HepG2 (cell line): ENCODE measurements around the gene TMCC1. TPM values are rescaled to one million over a fixed set of nuclear protein-coding genes. Genes with fewer than 3 reads are reported as not detected.
A peak's percentile ranks its signal among the peaks of the same experiment; 100 is the strongest.

ENCODE experiments used
- AKAP8 ChIP-seq: sonication (generic); formaldehyde crosslinking; IDR thresholded peaks from 2 replicates; pipeline ENCODE4 v1.5.1; 2020; ENCODE audit warnings: mild to moderate bottlenecking, missing genetic modification reagents
- ATF6 ChIP-seq: sonication (generic); formaldehyde crosslinking; conservative IDR thresholded peaks from 2 replicates; pipeline ENCODE4 v1.4.0; 2020; ENCODE audit warnings: missing genetic modification reagents
- ATF7-NPFF ChIP-seq: sonication (generic); formaldehyde crosslinking; IDR thresholded peaks from 2 replicates; pipeline ENCODE4 v1.8.1; 2023; ENCODE audit warnings: mild to moderate bottlenecking, low read depth, missing genetic modification reagents, moderate library complexity
- DDIT3 ChIP-seq: sonication (generic); formaldehyde crosslinking; IDR thresholded peaks from 2 replicates; pipeline ENCODE4 v1.4.0; 2020; ENCODE audit warnings: mild to moderate bottlenecking, missing genetic modification reagents
- DZIP1 ChIP-seq: sonication (generic); formaldehyde crosslinking; IDR thresholded peaks from 2 replicates; pipeline ENCODE4 v1.5.0; 2020; ENCODE audit warnings: mild to moderate bottlenecking, missing genetic modification reagents
- ETV6 ChIP-seq: sonication (generic); formaldehyde crosslinking; conservative IDR thresholded peaks from 2 replicates; pipeline ENCODE4 v1.4.0; 2020; ENCODE audit warnings: missing genetic modification reagents
- GTF2F1 ChIP-seq: fragments of 150-350 bp; IDR thresholded peaks from 2 replicates; pipeline ENCODE4 v1.6.1; 2014; ENCODE audit warnings: low read length
- HMGA1 ChIP-seq: sonication (generic); formaldehyde crosslinking; conservative IDR thresholded peaks from 2 replicates; pipeline ENCODE4 v1.4.0; 2020; ENCODE audit warnings: missing genetic modification reagents
- MXI1 ChIP-seq: IDR thresholded peaks from 3 replicates; pipeline ENCODE4 v1.6.1; 2012; ENCODE audit warnings: low read depth, low read length, inconsistent platforms, borderline replicate concordance
- MYC ChIP-seq: sonication (generic); formaldehyde crosslinking; IDR thresholded peaks from 2 replicates; pipeline ENCODE4 v1.9.0; 2021; ENCODE audit warnings: missing genetic modification reagents, borderline replicate concordance
- NBN ChIP-seq: fragments of 450-650 bp; conservative IDR thresholded peaks from 2 replicates; pipeline ENCODE4 v1.6.1; 2017
- NCOA2 ChIP-seq: sonication (generic); formaldehyde crosslinking; IDR thresholded peaks from 2 replicates; pipeline ENCODE4 v1.8.0; 2022; ENCODE audit warnings: inconsistent platforms
- NR1H2 ChIP-seq: sonication (generic); formaldehyde crosslinking; IDR thresholded peaks from 2 replicates; pipeline ENCODE4 v1.8.1; 2022; ENCODE audit warnings: low read depth, missing genetic modification reagents, borderline replicate concordance
- SCMH1 ChIP-seq: sonication (generic); formaldehyde crosslinking; IDR thresholded peaks from 2 replicates; pipeline ENCODE4 v1.9.0; 2021; ENCODE audit warnings: missing genetic modification reagents, mild to moderate bottlenecking, borderline replicate concordance
- SIX1 ChIP-seq: sonication (generic); formaldehyde crosslinking; IDR thresholded peaks from 2 replicates; pipeline ENCODE4 v1.4.0; 2020; ENCODE audit warnings: missing genetic modification reagents, borderline replicate concordance
- SUZ12 ChIP-seq: fragments of 150-350 bp; IDR thresholded peaks from 2 replicates; pipeline ENCODE4 v1.6.1; 2014; ENCODE audit warnings: low read depth, low read length
- ZBTB21 ChIP-seq: sonication (generic); formaldehyde crosslinking; IDR thresholded peaks from 2 replicates; pipeline ENCODE4 v1.4.0; 2020; ENCODE audit warnings: missing genetic modification reagents
- ZNF333 ChIP-seq: sonication (generic); formaldehyde crosslinking; IDR thresholded peaks from 2 replicates; pipeline ENCODE4 v1.4.0; 2020; ENCODE audit warnings: mild to moderate bottlenecking, missing genetic modification reagents, borderline replicate concordance
- ZNF335 ChIP-seq: sonication (generic); formaldehyde crosslinking; IDR thresholded peaks from 2 replicates; pipeline ENCODE4 v1.4.0; 2020; ENCODE audit warnings: missing genetic modification reagents
- ZNF414 ChIP-seq: sonication (generic); formaldehyde crosslinking; IDR thresholded peaks from 2 replicates; pipeline ENCODE4 v1.5.0; 2020; ENCODE audit warnings: missing genetic modification reagents
- ZNF550 ChIP-seq: sonication (generic); formaldehyde crosslinking; IDR thresholded peaks from 2 replicates; pipeline ENCODE4 v1.4.0; 2020; ENCODE audit warnings: mild to moderate bottlenecking, missing genetic modification reagents, borderline replicate concordance
- ZNF589 ChIP-seq: sonication (generic); formaldehyde crosslinking; conservative IDR thresholded peaks from 2 replicates; pipeline ENCODE4 v1.8.0; 2022; ENCODE audit warnings: mild to moderate bottlenecking, moderate library complexity, missing genetic modification reagents
- ZNF660 ChIP-seq: sonication (generic); formaldehyde crosslinking; IDR thresholded peaks from 2 replicates; pipeline ENCODE4 v1.5.1; 2020; ENCODE audit warnings: mild to moderate bottlenecking, low read depth, missing genetic modification reagents, borderline replicate concordance
- ZNF691 ChIP-seq: sonication (generic); formaldehyde crosslinking; IDR thresholded peaks from 2 replicates; pipeline ENCODE4 v1.4.0; 2020; ENCODE audit warnings: missing genetic modification reagents, low read depth, mild to moderate bottlenecking, borderline replicate concordance
- ZNF747 ChIP-seq: sonication (generic); formaldehyde crosslinking; IDR thresholded peaks from 2 replicates; pipeline ENCODE4 v1.8.1; 2023; ENCODE audit warnings: missing genetic modification reagents, mild to moderate bottlenecking, borderline replicate concordance
- polyA plus RNA-seq, 8 experiments: library from polyadenylated mRNA; depleted of rRNA in 3 of 8; stranded (reverse) in 7 of 8; unstranded in 1 of 8; fragments of >200 nt; fragmentation: Illumina TruSeq in 4 of 8; extraction: Trizol in 4 of 8; gene quantifications; 2 replicates each; pipeline versions ENCODE4 v1.2.1 to v1.2.3, GENCODE V29; 2011 to 2016; ENCODE audit warnings: low read depth in 4 of 8, missing spikeins in 1 of 8, mixed read lengths in 1 of 8; ENCODE audit not compliant: insufficient read depth in 1 of 8
- total RNA-seq, 5 experiments: library from RNA; depleted of rRNA; stranded (reverse); fragments of >200 nt; fragmentation: Illumina TruSeq; extraction: Trizol; gene quantifications; 2 replicates each; pipeline ENCODE4 v1.2.3, GENCODE V29; 2016; ENCODE audit warnings: low read depth in 1 of 5

Gene TMCC1
- total and polyA plus RNA-seq, 2 of the 13 experiments (the other 11 are each of a cell fraction or from before 2014, with no cell fraction given): 12.1 to 264 TPM

GRCh38 chr3:129892857-129893580 lies 492 bp downstream of the TMCC1 start (continued):
- TF ChIP-seq ZNF550 (CRISPR knock-in tag) (peak; percentile 62; the same call in 1 of the 2 replicates), NCOA2 (CRISPR knock-in tag) (no peak), DZIP1 (CRISPR knock-in tag) (0 out of 2 replicates have a peak, but pooled peaks have one; percentile 41), SUZ12 (no peak), DDIT3 (CRISPR knock-in tag) (no peak), ZNF333 (no peak), NBN (no peak), ZNF691 (CRISPR knock-in tag) (no peak), ZNF747 (0 out of 2 replicates have a peak, but pooled peaks have one; percentile 13), AKAP8 (CRISPR knock-in tag) (no peak), MYC (CRISPR knock-in tag) (no peak), MXI1 (no peak; the same call in 2 of the 3 replicates), ZNF414 (CRISPR knock-in tag) (no peak), SIX1 (CRISPR knock-in tag) (no peak), GTF2F1 (no peak), NR1H2 (CRISPR knock-in tag) (no peak), SCMH1 (CRISPR knock-in tag) (no peak), ATF6 (CRISPR knock-in tag) (no peak), ZNF335 (CRISPR knock-in tag) (no peak), ETV6 (CRISPR knock-in tag) (peak; percentile 71; the same call in 1 of the 2 replicates), ZBTB21 (CRISPR knock-in tag) (no peak), ZNF660 (no peak), ZNF589 (CRISPR knock-in tag) (no peak), ATF7-NPFF (peak; percentile 77), HMGA1 (no peak)
